ENCODE results near the gene STPG2.
"Not testable (repeated sequence)": the region's sequence is repeated elsewhere in the genome, so short reads cannot be mapped to it uniquely, and the experiment has no call there.

STPG2 gene

GRCh38 chr4:97938141-97938540 lies 205.1 kb downstream of the STPG2 start:
- DNase-seq = no peak

- DNase-seq = no peak
Observed at GRCh38 chr4:97924341-97924958, 218.8 kb downstream of the STPG2 start.

- no peak for DNase-seq
Observed at GRCh38 chr4:97923096-97923495, 220.2 kb downstream of the STPG2 start.

GRCh38 chr4:97917115-97917514 lies 226.2 kb downstream of the STPG2 start:
- DNase-seq = no peak

GRCh38 chr4:97912156-97912555 lies 231.1 kb downstream of the STPG2 start:
- DNase-seq = no peak

GRCh38 chr4:97911236-97911906 lies 231.9 kb downstream of the STPG2 start:
- DNase-seq = no peak

GRCh38 chr4:97910005-97910404 lies 233.3 kb downstream of the STPG2 start:
- no peak for DNase-seq

- DNase-seq = not testable (repeated sequence)
Observed at GRCh38 chr4:97903436-97904189, 239.7 kb downstream of the STPG2 start.

GRCh38 chr4:97900229-97900628 lies 243.0 kb downstream of the STPG2 start:
- DNase-seq = no peak

GRCh38 chr4:97892592-97893266 lies 250.5 kb downstream of the STPG2 start:
- no peak for DNase-seq

- no peak for DNase-seq
Observed at GRCh38 chr4:97879942-97880341, 263.3 kb downstream of the STPG2 start.

GRCh38 chr4:97868097-97868496 lies 275.2 kb downstream of the STPG2 start:
- DNase-seq = no peak

GRCh38 chr4:97867557-97868091 lies 275.7 kb downstream of the STPG2 start:
- DNase-seq = no peak

GRCh38 chr4:97866821-97867556 lies 276.3 kb downstream of the STPG2 start:
- no peak for DNase-seq

- no peak for DNase-seq
Observed at GRCh38 chr4:97851115-97851514, 292.2 kb downstream of the STPG2 start.

GRCh38 chr4:97845758-97846157 lies 297.5 kb downstream of the STPG2 start:
- no peak for DNase-seq

GRCh38 chr4:97841512-97841911 lies 301.8 kb downstream of the STPG2 start:
- no peak for DNase-seq

GRCh38 chr4:97836662-97837061 lies 306.6 kb downstream of the STPG2 start:
- no peak for DNase-seq

GRCh38 chr4:97828646-97829045 lies 314.6 kb downstream of the STPG2 start:
- no peak for DNase-seq

- no peak for DNase-seq
Observed at GRCh38 chr4:97819294-97819693, 324.0 kb downstream of the STPG2 start.

- DNase-seq = no peak
Observed at GRCh38 chr4:97812768-97813167, 330.5 kb downstream of the STPG2 start.

GRCh38 chr4:97786306-97786920 lies 356.9 kb downstream of the STPG2 start:
- DNase-seq = no peak
